Loucy (cell line): ENCODE data around the gene SRSF3.

Source experiments
- H2AFZ ChIP-seq: fragments of 200-600 bp; sonication (generic); 2 replicates; pipeline ENCODE4 v1.6.0; 2016; ENCODE audit warnings: antibody characterized with exemption, mild to moderate bottlenecking, low read length, moderate library complexity
- H3F3A ChIP-seq: fragments of 200-600 bp; 2 replicates; pipeline ENCODE4 v1.6.0; 2016; ENCODE audit warnings: antibody characterized with exemption, low read depth, mild to moderate bottlenecking
- H3K27me3 ChIP-seq: fragments of 200-600 bp; sonication (generic); 2 replicates; pipeline ENCODE4 v1.6.1; 2014; ENCODE audit warnings: low read length, mild to moderate bottlenecking; ENCODE audit not compliant: insufficient read depth, poor library complexity, severe bottlenecking
- H3K36me3 ChIP-seq: fragments of 200-600 bp; sonication (generic); 2 replicates; pipeline ENCODE4 v1.6.1; 2016; ENCODE audit warnings: low read length; ENCODE audit not compliant: insufficient read depth
- H3K4me1 ChIP-seq: fragments of 200-600 bp; sonication (generic); 2 replicates; pipeline ENCODE4 v1.5.1; 2014; ENCODE audit warnings: low read length, mild to moderate bottlenecking; ENCODE audit not compliant: insufficient read depth, poor library complexity, severe bottlenecking
- H3K4me2 ChIP-seq: fragments of 200-600 bp; sonication (generic); 2 replicates; pipeline ENCODE4 v1.6.0; 2014; ENCODE audit warnings: antibody characterized with exemption, low read length, low read depth, mild to moderate bottlenecking; ENCODE audit not compliant: poor library complexity, severe bottlenecking
- H3K4me3 ChIP-seq: fragments of 200-600 bp; sonication (generic); 2 replicates; pipeline ENCODE4 v1.5.1; 2014; ENCODE audit warnings: low read length, mild to moderate bottlenecking, mixed read lengths; ENCODE audit not compliant: poor library complexity, severe bottlenecking
- H3K79me2 ChIP-seq: fragments of 200-600 bp; sonication (generic); 2 replicates; pipeline ENCODE4 v1.6.1; 2014; ENCODE audit warnings: low read length; ENCODE audit not compliant: insufficient read depth
- H3K9ac ChIP-seq: fragments of 200-600 bp; sonication (generic); 2 replicates; pipeline ENCODE4 v1.6.0; 2014; ENCODE audit warnings: mild to moderate bottlenecking, low read depth, low read length, moderate library complexity; ENCODE audit not compliant: poor library complexity, severe bottlenecking
- H3K9me2 ChIP-seq: fragments of 200-600 bp; sonication (generic); replicated peaks from 2 replicates; pipeline ENCODE4 v1.6.1; 2016; ENCODE audit warnings: low read depth, low read length, mixed read lengths
- H3K9me3 ChIP-seq: fragments of 200-600 bp; sonication (generic); 2 replicates; pipeline ENCODE4 v1.6.1; 2014; ENCODE audit warnings: mild to moderate bottlenecking, antibody characterized with exemption, low read length, low read depth; ENCODE audit not compliant: insufficient read depth
- H4K20me1 ChIP-seq: fragments of 200-600 bp; sonication (generic); 2 replicates; pipeline ENCODE4 v1.6.0; 2014; ENCODE audit warnings: antibody characterized with exemption, low read length, mild to moderate bottlenecking; ENCODE audit not compliant: insufficient read depth, poor library complexity, severe bottlenecking
- EZH2phosphoT487 ChIP-seq: fragments of 200-600 bp; IDR thresholded peaks from 2 replicates; pipeline ENCODE4 v1.6.1; 2018; ENCODE audit warnings: antibody characterized with exemption, mild to moderate bottlenecking, moderate library complexity, borderline replicate concordance
- TF ChIP-seq, protein P1 (sequence below): fragments of 200-600 bp; sonication (generic); conservative IDR thresholded peaks from 2 replicates; pipeline ENCODE4 v1.5.1; 2014; ENCODE audit warnings: mild to moderate bottlenecking, antibody characterized with exemption, low read length

SRSF3 gene

DNA sequence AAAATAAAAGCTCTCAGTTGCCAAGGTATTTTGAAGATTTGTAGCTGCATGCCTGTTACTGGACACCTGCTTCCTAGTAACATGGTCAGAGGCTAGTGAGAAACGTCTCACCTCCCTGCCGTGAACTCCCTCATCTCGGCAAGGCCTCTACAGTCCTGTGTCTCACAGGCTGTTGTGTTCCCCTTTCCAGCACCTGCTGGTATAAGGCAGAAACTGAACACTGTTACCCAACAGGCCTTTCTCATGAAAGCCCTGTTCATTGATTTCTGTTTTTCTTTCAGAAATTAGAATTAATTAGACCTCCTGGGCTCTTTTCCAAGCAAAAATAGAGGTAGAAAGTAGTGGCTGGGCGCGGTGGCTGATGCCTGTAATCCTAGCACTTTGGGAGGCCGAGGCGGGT is 17.6 kb upstream of the SRSF3 start:
- Histone ChIP-seq H3K4me3 (no peak overlapping the region), H3K79me2 (no peaks in the 10 kb centered on the region), H3K9me2 (no peaks in the 10 kb centered on the region), H3K4me2 (no peak overlapping the region), H3K36me3 (no peaks in the 10 kb centered on the region), H4K20me1 (no peaks in the 10 kb centered on the region), H3F3A (no peaks in the 10 kb centered on the region), H2AFZ (no peak overlapping the region), H3K4me1 (peaks cover 4% of the 10 kb centered on the region), H3K9ac (no peak overlapping the region), H3K9me3 (no peaks in the 10 kb centered on the region), H3K27me3 (no peaks in the 10 kb centered on the region)
- TF ChIP-seq, protein P1, sequence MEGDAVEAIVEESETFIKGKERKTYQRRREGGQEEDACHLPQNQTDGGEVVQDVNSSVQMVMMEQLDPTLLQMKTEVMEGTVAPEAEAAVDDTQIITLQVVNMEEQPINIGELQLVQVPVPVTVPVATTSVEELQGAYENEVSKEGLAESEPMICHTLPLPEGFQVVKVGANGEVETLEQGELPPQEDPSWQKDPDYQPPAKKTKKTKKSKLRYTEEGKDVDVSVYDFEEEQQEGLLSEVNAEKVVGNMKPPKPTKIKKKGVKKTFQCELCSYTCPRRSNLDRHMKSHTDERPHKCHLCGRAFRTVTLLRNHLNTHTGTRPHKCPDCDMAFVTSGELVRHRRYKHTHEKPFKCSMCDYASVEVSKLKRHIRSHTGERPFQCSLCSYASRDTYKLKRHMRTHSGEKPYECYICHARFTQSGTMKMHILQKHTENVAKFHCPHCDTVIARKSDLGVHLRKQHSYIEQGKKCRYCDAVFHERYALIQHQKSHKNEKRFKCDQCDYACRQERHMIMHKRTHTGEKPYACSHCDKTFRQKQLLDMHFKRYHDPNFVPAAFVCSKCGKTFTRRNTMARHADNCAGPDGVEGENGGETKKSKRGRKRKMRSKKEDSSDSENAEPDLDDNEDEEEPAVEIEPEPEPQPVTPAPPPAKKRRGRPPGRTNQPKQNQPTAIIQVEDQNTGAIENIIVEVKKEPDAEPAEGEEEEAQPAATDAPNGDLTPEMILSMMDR, result no peak
- no peak for TF ChIP-seq EZH2phosphoT487

DNA sequence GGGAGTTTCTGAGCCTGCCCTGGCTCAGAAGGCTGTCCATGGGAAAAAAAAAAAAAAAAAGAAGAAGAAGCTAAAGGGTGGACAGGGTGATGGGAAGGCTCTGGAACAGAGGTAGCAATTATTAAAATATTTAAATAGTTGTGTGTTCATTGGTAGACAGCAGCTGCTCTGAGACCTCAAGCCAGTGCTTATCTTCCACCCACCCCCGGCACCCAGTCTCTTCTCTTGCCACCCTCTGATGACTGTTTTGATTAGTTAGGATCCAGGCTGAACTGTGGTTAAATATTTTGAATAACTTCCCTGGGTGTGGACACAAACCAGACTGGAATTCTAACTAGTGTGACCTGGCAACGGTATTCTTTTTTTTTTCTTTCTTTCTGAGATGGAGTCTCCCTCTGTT is 16.9 kb upstream of the SRSF3 start:
- Histone ChIP-seq H2AFZ (no peak overlapping the region), H3K9me2 (no peaks in the 10 kb centered on the region), H4K20me1 (no peaks in the 10 kb centered on the region), H3K4me2 (no peak overlapping the region), H3K27me3 (no peaks in the 10 kb centered on the region), H3K9ac (no peak overlapping the region), H3K9me3 (no peaks in the 10 kb centered on the region), H3K79me2 (no peaks in the 10 kb centered on the region), H3K36me3 (no peaks in the 10 kb centered on the region), H3F3A (no peaks in the 10 kb centered on the region), H3K4me3 (no peak overlapping the region), H3K4me1 (peaks cover 4% of the 10 kb centered on the region)
- TF ChIP-seq, protein P1, result no peak
- TF ChIP-seq EZH2phosphoT487, result no peak

DNA sequence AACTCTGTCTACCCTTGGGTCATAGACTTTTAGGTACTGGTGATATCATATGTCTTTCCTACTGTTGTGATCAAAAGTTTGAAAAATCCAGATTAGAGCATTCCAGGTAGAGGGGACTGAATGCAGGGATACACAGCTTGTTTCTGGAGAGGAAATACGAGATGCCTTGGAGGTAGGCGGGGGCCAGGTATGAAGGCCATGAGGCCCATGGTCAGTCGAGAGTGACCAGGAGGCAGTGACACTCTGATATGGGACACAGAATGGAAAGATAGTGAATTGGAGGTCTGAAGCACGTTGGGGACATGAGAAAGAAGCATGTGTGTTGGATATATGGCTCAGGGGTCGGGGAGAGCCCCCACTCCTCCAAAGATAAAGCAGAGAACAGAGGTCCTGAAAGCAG is 16.1 kb upstream of the SRSF3 start:
- no peak for TF ChIP-seq EZH2phosphoT487
- TF ChIP-seq, protein P1, result no peak
- no peak overlapping the region for H3K4me2 ChIP-seq
- no peak overlapping the region for H2AFZ ChIP-seq

More for the DNA sequence above, 16.1 kb upstream of the SRSF3 start:
- H3K9me2 ChIP-seq, result no peaks in the 10 kb centered on the region
- no peak overlapping the region for H3K9ac ChIP-seq
- no peaks in the 10 kb centered on the region for H3K27me3 ChIP-seq
- no peaks in the 10 kb centered on the region for H3K9me3 ChIP-seq
- H3K79me2 ChIP-seq, result no peaks in the 10 kb centered on the region
- H3K36me3 ChIP-seq, result no peaks in the 10 kb centered on the region
- H4K20me1 ChIP-seq, result no peaks in the 10 kb centered on the region
- no peak overlapping the region for H3K4me3 ChIP-seq
- H3F3A ChIP-seq, result no peaks in the 10 kb centered on the region
- peaks cover 4% of the 10 kb centered on the region for H3K4me1 ChIP-seq
